ENCODE data around the gene REST.

The REST gene

GRCh38 chr4:56976283-56976836 lies 68.7 kb downstream of the REST start:
- H3K9me3 ChIP-seq (ENCODE audit: control insufficient read depth in 5 of 5, low read length in 5 of 5): peaks cover 2 to 11% (median 5%) of the 10 kb centered on the region in 5 donors
- no peaks in the 10 kb centered on the region for H3K27me3 ChIP-seq (ENCODE audit: control insufficient read depth in 5 of 5, insufficient read depth in 4 of 5, low read length in 5 of 5)
- no peak overlapping the region for H3K27ac ChIP-seq (ENCODE audit: low read depth, low read length)
- H3K4me3 ChIP-seq (ENCODE audit: low read depth in 1 of 5, low read length in 5 of 5): peak overlapping the region; percentile 87 to 90 (median 88)
- peaks cover 9 to 46% (median 43%) of the 10 kb centered on the region in 5 donors for H3K4me1 ChIP-seq (ENCODE audit: control insufficient read depth in 5 of 5, insufficient read depth in 5 of 5, low read length in 5 of 5)
- peak overlapping the region in 4 of 5 donors; percentile 67 to 96 (median 93) for H3K9ac ChIP-seq (ENCODE audit: low read length in 5 of 5)
- peaks cover 17 to 27% (median 22%) of the 10 kb centered on the region in 5 donors for H3K36me3 ChIP-seq (ENCODE audit: control insufficient read depth in 5 of 5, insufficient read depth in 5 of 5, low read length in 5 of 5)

GRCh38 chr4:56976837-56977320 lies 69.2 kb downstream of the REST start:
- Histone ChIP-seq H3K36me3 (ENCODE audit: control insufficient read depth in 5 of 5, insufficient read depth in 5 of 5, low read length in 5 of 5) (peaks cover 17 to 21% (median 19%) of the 10 kb centered on the region in 5 donors), H3K9ac (ENCODE audit: low read length in 5 of 5) (peak overlapping the region; percentile 8 to 96 (median 90)), H3K27ac (ENCODE audit: low read depth, low read length) (peak overlapping the region; percentile 92)

GRCh38 chr4:56977321-56978012 lies 69.8 kb downstream of the REST start, which contains the start of gene NOA1:
TSS of gene NOA1 (minus strand) at chr4:56977606. CDS start at chr4:56977585, 21 bp downstream.
- peak within 1 kb of the TSS; percentile 92 for H3K27ac ChIP-seq (ENCODE audit: low read depth, low read length)
- H3K9me3 ChIP-seq (ENCODE audit: control insufficient read depth in 5 of 5, low read length in 5 of 5): peaks cover 2 to 11% (median 4%) of the 10 kb centered on the region in 5 donors
- peaks cover 9 to 54% (median 48%) of the 10 kb centered on the region in 5 donors for H3K4me1 ChIP-seq (ENCODE audit: control insufficient read depth in 5 of 5, insufficient read depth in 5 of 5, low read length in 5 of 5)
- peak within 1 kb of the TSS; percentile 48 to 97 (median 96) for H3K9ac ChIP-seq (ENCODE audit: low read length in 5 of 5)
- H3K27me3 ChIP-seq (ENCODE audit: control insufficient read depth in 5 of 5, insufficient read depth in 4 of 5, low read length in 5 of 5): no peaks in the 10 kb centered on the region
- peaks cover 12 to 15% (median 14%) of the 10 kb centered on the region in 5 donors for H3K36me3 ChIP-seq (ENCODE audit: control insufficient read depth in 5 of 5, insufficient read depth in 5 of 5, low read length in 5 of 5)
- peak within 1 kb of the TSS; percentile 88 to 100 (median 90) for H3K4me3 ChIP-seq (ENCODE audit: low read depth in 1 of 5, low read length in 5 of 5)

More at GRCh38 chr4:56976837-56977320, 69.2 kb downstream of the REST start:
- Histone ChIP-seq H3K9me3 (ENCODE audit: control insufficient read depth in 5 of 5, low read length in 5 of 5) (peaks cover 2 to 11% (median 5%) of the 10 kb centered on the region in 5 donors), H3K4me3 (ENCODE audit: low read depth in 1 of 5, low read length in 5 of 5) (peak overlapping the region; percentile 87 to 91 (median 90)), H3K4me1 (ENCODE audit: control insufficient read depth in 5 of 5, insufficient read depth in 5 of 5, low read length in 5 of 5) (peaks cover 9 to 51% (median 45%) of the 10 kb centered on the region in 5 donors), H3K27me3 (ENCODE audit: control insufficient read depth in 5 of 5, insufficient read depth in 4 of 5, low read length in 5 of 5) (no peaks in the 10 kb centered on the region)

GRCh38 chr4:56978750-56979303 lies 71.1 kb downstream of the REST start, which contains the start of gene POLR2B:
TSS of gene POLR2B (plus strand) at chr4:56978896. CDS start at chr4:56978986, 90 bp downstream.
- Histone ChIP-seq H3K4me1 (ENCODE audit: control insufficient read depth in 5 of 5, insufficient read depth in 5 of 5, low read length in 5 of 5) (peaks cover 9 to 59% (median 50%) of the 10 kb centered on the region in 5 donors), H3K36me3 (ENCODE audit: control insufficient read depth in 5 of 5, insufficient read depth in 5 of 5, low read length in 5 of 5) (peaks cover 0 to 6% (median under 1%) of the 10 kb centered on the region in 5 donors), H3K4me3 (ENCODE audit: low read depth in 1 of 5, low read length in 5 of 5) (peak within 1 kb of the TSS; percentile 88 to 100 (median 90)), H3K9ac (ENCODE audit: low read length in 5 of 5) (peak within 1 kb of the TSS; percentile 84 to 98 (median 96)), H3K27ac (ENCODE audit: low read depth, low read length) (peak within 1 kb of the TSS; percentile 92), H3K9me3 (ENCODE audit: control insufficient read depth in 5 of 5, low read length in 5 of 5) (peaks cover 0 to under 1% (median 0%) of the 10 kb centered on the region in 5 donors), H3K27me3 (ENCODE audit: control insufficient read depth in 5 of 5, insufficient read depth in 4 of 5, low read length in 5 of 5) (no peaks in the 10 kb centered on the region)

GRCh38 chr4:56979421-56980072 lies 71.8 kb downstream of the REST start:
- Histone ChIP-seq H3K9me3 (ENCODE audit: control insufficient read depth in 5 of 5, low read length in 5 of 5) (no peaks in the 10 kb centered on the region), H3K27ac (ENCODE audit: low read depth, low read length) (peak overlapping the region; percentile 92), H3K4me3 (ENCODE audit: low read depth in 1 of 5, low read length in 5 of 5) (peak overlapping the region; percentile 88 to 100 (median 90)), H3K27me3 (ENCODE audit: control insufficient read depth in 5 of 5, insufficient read depth in 4 of 5, low read length in 5 of 5) (no peaks in the 10 kb centered on the region), H3K9ac (ENCODE audit: low read length in 5 of 5) (peak overlapping the region in 4 of 5 donors; percentile 84 to 97 (median 96)), H3K4me1 (ENCODE audit: control insufficient read depth in 5 of 5, insufficient read depth in 5 of 5, low read length in 5 of 5) (peaks cover 9 to 59% (median 50%) of the 10 kb centered on the region in 5 donors), H3K36me3 (ENCODE audit: control insufficient read depth in 5 of 5, insufficient read depth in 5 of 5, low read length in 5 of 5) (peaks cover 0 to 4% (median 0%) of the 10 kb centered on the region in 5 donors)

GRCh38 chr4:56981795-56982201 lies 74.1 kb downstream of the REST start:
- peak overlapping the region; percentile 11 for H3K27ac ChIP-seq (ENCODE audit: low read depth, low read length)
- H3K4me3 ChIP-seq (ENCODE audit: low read depth in 1 of 5, low read length in 5 of 5): no peak overlapping the region
- H3K9me3 ChIP-seq (ENCODE audit: control insufficient read depth in 5 of 5, low read length in 5 of 5): no peaks in the 10 kb centered on the region
- peaks cover 4 to 40% (median 30%) of the 10 kb centered on the region in 5 donors for H3K4me1 ChIP-seq (ENCODE audit: control insufficient read depth in 5 of 5, insufficient read depth in 5 of 5, low read length in 5 of 5)
- H3K36me3 ChIP-seq (ENCODE audit: control insufficient read depth in 5 of 5, insufficient read depth in 5 of 5, low read length in 5 of 5): peaks cover 5 to 14% (median 10%) of the 10 kb centered on the region in 5 donors
- peak overlapping the region in 2 of 5 donors; percentile 12 to 30 for H3K9ac ChIP-seq (ENCODE audit: low read length in 5 of 5)
- no peaks in the 10 kb centered on the region for H3K27me3 ChIP-seq (ENCODE audit: control insufficient read depth in 5 of 5, insufficient read depth in 4 of 5, low read length in 5 of 5)

- Histone ChIP-seq H3K27ac (ENCODE audit: low read depth, low read length) (no peak overlapping the region), H3K36me3 (ENCODE audit: control insufficient read depth in 5 of 5, insufficient read depth in 5 of 5, low read length in 5 of 5) (peaks cover 26 to 49% (median 33%) of the 10 kb centered on the region in 5 donors), H3K4me1 (ENCODE audit: control insufficient read depth in 5 of 5, insufficient read depth in 5 of 5, low read length in 5 of 5) (peaks cover 0 to 17% (median 11%) of the 10 kb centered on the region in 5 donors), H3K9me3 (ENCODE audit: control insufficient read depth in 5 of 5, low read length in 5 of 5) (no peaks in the 10 kb centered on the region), H3K9ac (ENCODE audit: low read length in 5 of 5) (no peak overlapping the region), H3K4me3 (ENCODE audit: low read depth in 1 of 5, low read length in 5 of 5) (no peak overlapping the region), H3K27me3 (ENCODE audit: control insufficient read depth in 5 of 5, insufficient read depth in 4 of 5, low read length in 5 of 5) (no peaks in the 10 kb centered on the region)
Measured at GRCh38 chr4:56986192-56986591, 78.5 kb downstream of the REST start.

GRCh38 chr4:56986952-56987351 lies 79.3 kb downstream of the REST start:
- Histone ChIP-seq H3K27ac (ENCODE audit: low read depth, low read length) (no peak overlapping the region), H3K9ac (ENCODE audit: low read length in 5 of 5) (no peak overlapping the region), H3K4me1 (ENCODE audit: control insufficient read depth in 5 of 5, insufficient read depth in 5 of 5, low read length in 5 of 5) (peaks cover 0 to 10% (median 5%) of the 10 kb centered on the region in 5 donors), H3K9me3 (ENCODE audit: control insufficient read depth in 5 of 5, low read length in 5 of 5) (no peaks in the 10 kb centered on the region), H3K27me3 (ENCODE audit: control insufficient read depth in 5 of 5, insufficient read depth in 4 of 5, low read length in 5 of 5) (no peaks in the 10 kb centered on the region), H3K4me3 (ENCODE audit: low read depth in 1 of 5, low read length in 5 of 5) (no peak overlapping the region), H3K36me3 (ENCODE audit: control insufficient read depth in 5 of 5, insufficient read depth in 5 of 5, low read length in 5 of 5) (peaks cover 33 to 57% (median 35%) of the 10 kb centered on the region in 5 donors)

- Histone ChIP-seq H3K27me3 (ENCODE audit: control insufficient read depth in 5 of 5, insufficient read depth in 4 of 5, low read length in 5 of 5) (no peaks in the 10 kb centered on the region), H3K27ac (ENCODE audit: low read depth, low read length) (no peak overlapping the region), H3K9ac (ENCODE audit: low read length in 5 of 5) (no peak overlapping the region), H3K4me3 (ENCODE audit: low read depth in 1 of 5, low read length in 5 of 5) (no peak overlapping the region), H3K36me3 (ENCODE audit: control insufficient read depth in 5 of 5, insufficient read depth in 5 of 5, low read length in 5 of 5) (peaks cover 29 to 74% (median 47%) of the 10 kb centered on the region in 5 donors), H3K4me1 (ENCODE audit: control insufficient read depth in 5 of 5, insufficient read depth in 5 of 5, low read length in 5 of 5) (peaks cover 3 to 4% (median 3%) of the 10 kb centered on the region in 5 donors), H3K9me3 (ENCODE audit: control insufficient read depth in 5 of 5, low read length in 5 of 5) (no peaks in the 10 kb centered on the region)
Measured at GRCh38 chr4:56990109-56990905, 82.6 kb downstream of the REST start.
